GM21423 (cell line): ENCODE measurements around the gene LIPC.

Experiments
- ATAC-seq: cut with Tn5 transposase; IDR thresholded peaks from one replicate; pipeline ENCODE4 v1.9.1; 2021; ENCODE audit warnings: mild to moderate bottlenecking, moderate library complexity; ENCODE audit not compliant: unreplicated experiment

LIPC gene

DNA sequence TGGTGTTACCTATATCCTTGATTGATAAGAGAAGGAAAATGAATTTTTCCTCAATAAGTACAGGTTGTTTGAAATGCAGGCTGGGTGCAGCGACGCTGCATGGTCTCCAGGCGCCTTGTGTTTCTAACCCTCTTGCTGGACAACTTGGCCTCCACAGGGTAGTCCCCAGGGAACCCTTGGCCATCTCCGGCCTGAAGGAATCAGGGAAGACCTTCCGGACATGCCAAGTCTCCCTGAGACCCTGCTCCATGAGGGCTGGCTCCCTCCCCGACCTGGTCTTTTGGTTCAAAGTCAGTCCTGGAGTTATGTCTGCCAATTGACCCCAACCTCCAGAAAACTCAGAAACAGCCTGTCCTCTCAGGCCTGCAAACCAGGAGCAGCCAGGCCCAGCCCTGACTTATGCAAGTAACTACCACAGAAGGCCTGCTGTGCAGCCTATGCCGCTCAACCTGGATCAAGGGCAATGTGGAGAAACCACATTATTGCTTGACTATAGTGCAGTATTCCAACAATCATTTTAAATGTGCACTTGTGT lies 98.3 kb downstream of the LIPC start:
- no peak for ATAC-seq

DNA sequence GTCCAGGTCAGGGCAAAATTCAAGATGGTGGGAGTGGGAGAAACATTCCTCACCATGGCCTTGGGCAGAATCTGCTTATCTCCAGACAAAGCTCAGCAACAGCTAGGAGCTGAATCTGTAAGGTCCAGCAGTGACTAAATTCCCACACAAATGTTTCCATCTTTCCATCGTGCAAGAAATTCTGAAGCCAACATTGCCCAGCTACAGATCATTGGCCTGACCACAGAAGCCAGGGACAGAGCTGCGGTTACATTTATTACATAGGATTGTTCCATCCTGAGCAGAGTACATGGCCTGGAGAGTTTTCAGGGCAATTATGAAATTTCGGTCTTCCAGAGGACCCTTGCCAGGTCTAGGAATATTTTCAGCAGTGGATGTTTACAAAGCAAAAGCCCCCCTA lies 100.3 kb downstream of the LIPC start:
- no peak for ATAC-seq

DNA sequence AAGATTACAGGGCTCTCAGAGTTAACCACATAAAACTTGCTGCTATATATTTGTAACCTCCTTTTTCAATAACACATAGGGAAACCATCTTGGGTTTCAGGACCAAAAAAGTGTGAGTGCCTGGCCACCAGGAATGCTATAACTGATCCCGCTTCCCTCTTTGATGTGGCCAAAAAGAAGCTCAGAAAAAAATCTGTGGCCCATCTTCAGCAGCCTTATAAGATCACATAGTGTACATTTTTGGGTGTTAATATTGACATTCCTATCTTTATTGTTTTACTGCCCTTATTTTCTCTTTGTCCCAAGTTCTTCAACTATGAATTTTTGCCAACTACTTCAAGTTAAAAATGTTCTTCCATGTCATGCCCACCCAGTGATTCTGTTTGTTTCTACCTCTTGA lies 102.8 kb downstream of the LIPC start:
- ATAC-seq = no peak

DNA sequence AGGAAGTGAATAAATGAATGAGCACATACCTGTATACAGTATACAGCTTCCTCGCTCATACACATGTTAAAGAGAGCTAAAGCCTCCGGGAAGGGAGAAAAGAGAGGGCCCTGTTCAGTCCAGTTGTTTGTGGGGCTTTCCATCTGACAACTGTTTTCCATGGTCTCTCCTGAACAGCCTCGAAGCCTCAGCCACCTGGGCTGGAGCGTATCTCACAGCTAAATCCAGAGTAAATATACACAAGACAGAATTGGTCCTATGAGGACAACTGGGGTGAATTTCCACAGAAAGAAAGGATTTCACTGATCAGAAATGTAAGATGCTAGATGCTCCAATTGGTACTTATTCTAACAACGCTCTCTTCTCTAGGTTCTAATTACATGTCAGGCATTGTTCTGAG lies 103.5 kb downstream of the LIPC start:
- ATAC-seq = no peak

DNA sequence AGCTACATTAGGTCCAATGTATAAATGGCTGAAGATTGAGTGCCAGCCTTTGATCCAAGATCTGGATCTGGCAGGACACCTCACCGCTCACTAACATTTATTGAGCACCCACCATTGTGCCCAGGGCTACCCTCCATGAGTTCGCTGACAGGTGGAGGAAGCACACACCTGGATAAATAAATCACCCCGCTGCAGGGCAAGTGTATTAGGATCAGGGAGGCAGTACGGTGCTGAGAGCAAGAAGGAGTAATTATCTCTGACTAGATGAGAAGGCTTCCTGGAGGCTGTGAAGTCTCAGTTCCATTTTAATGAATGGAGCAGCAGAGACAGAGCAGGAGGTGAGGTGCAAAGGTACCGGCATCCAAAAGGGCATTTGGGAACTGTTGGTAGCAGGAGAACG lies 104.1 kb downstream of the LIPC start:
- no peak for ATAC-seq

DNA sequence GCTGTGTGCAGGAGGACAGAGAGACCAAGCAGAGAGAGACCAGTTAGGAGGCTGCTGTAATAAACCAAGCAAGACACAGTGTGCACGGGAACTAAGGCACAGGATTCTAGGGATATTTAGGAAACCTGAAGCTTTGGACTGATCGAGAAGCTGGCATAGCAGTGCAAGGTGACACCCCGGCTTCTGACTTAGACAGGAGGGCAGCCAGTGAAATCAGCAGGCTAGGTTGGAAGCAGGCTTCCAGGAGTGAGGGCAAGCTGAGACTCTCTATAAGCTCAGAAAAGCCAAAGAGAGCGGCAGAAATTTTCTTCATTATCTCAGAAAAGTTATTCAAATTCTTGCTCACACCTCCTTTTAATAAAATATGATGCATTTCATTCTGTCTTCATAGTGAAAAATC lies 104.6 kb downstream of the LIPC start:
- ATAC-seq = no peak

DNA sequence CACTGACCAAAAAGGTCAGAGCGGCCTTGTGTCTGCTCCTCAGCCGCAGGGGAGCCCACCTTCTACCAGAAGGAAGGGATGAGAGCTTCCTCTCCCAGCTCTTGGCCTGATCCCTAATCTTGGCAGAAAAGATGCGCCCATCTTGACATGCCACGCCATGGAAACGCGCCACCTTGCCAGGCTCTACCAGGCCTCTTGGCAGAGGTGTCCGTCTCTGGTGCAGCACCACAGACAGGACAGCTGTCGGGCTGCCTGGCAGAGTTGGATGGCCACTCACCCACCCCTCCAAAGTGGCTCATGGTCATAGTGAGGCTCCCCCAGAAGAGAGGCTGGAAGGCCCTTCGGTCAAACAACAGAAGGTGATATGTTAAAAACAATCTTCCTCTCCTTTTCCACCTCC lies 105.2 kb downstream of the LIPC start:
- no peak for ATAC-seq

DNA sequence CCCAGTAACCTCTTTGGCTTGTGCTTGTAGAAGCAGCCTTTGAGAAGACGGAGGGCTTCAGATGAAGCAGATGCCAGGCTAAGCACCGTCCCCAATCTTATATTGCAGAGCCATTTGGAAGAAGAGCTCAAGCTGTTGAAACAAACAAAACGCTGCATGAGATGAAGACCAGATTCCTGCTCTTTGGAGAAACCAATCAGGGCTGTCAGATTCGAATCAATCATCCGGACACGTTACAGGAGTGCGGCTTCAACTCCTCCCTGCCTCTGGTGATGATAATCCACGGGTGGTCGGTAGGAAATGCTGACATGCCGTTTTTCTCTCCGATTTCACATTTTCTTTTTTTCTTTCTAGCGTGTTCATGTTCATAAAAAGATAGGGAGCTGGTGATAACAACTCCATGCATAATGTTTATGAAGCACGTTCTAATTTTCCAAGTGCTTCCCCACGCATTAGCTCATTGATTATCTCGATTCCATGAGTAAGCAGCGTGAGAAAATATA lies 106.5 kb downstream of the LIPC start:
- ATAC-seq = no peak

DNA sequence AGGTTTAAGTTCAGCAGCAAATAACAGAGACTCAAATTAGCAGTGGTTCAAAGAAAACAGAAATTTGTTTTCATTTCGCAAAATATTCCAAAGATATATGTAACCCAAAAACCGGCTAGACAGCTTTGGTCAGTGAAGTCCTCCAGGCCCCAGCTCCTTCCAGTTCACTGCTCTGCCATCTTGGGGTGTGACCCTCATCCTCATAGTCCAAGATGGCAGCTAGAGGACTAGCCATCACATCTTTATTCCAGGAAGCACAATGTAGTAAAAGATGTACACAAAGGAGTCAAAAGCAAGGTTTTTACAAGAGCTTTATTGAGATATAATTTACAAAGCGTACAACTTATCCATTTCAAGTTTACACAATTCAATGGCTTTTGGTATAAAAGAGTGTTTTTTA lies 107.1 kb downstream of the LIPC start:
- no peak for ATAC-seq

DNA sequence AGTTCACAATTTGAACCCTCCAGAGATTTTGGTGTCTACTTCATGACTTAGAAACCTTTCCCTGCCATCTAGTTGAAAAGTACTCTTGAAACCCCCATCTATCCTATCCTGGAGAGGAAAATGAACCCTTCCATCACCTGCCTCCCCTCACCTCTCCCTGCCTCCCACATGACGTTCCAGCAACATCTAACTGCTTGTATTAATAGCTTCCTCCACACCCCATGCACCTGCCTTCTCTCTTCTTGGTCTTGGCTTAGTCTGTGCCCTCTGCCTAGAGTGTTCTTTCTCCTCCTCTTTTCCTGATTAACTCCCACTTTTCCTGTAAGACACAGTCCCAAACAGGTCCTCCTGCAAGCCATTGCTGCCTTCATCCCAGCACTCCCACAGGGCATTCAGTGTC lies 107.8 kb downstream of the LIPC start:
- ATAC-seq = no peak

DNA sequence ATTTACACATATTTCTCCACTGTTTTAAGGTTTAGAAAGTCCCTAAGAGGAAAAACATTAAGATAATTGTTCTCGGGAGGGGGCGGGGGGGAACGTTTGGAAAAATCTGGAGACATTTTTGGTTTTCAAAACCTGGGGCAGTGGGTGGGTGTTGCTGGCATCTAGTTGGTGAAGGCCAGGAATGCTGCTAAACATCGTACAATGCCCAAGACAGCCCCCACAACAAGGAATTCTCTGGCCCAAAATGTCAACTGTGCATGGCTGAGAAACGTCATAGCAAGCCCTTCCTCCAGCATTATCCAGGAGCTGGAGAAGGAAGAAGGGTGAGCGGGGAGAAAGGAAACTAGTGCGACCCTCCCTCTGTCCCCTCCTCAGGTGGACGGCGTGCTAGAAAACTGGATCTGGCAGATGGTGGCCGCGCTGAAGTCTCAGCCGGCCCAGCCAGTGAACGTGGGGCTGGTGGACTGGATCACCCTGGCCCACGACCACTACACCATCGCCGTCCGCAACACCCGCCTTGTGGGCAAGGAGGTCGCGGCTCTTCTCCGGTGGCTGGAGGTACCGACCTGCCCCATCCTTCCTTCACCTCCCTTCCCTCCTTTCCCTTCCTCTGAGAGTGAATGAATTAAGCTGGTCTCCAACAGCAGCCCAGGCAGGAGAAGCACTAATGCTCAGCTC lies 109.8 kb downstream of the LIPC start:
- ATAC-seq = no peak

DNA sequence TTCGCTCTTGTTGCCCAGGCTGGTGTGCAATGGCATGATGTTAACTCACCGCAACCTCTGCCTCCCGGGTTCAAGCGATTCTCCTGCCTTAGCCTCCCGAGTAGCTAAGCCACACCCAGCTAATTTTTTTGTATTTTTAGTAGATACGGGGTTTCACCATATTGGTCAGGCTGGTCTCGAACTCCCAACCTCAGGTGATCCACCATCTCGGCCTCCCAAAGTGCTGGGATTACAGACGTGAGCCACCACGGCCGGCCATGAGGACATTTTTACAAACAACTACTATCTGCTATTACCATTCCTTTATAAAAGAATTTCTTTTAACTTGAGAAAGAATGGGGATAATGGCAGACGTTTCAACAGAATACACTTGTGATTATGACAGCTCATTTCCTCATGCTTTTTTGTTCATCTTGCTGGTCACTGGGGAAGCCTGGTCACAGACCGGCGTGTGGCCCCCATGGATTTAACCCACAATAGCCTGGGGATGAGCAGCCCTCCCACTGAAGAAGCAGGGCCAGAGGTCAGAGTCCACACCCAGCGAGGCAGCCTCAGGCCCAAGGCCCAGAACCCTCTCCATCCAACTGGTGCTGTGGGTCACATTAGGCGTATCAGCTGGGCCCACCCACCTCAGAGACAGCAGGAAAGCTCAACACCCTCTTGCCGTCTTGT lies 112.0 kb downstream of the LIPC start:
- no peak for ATAC-seq

DNA sequence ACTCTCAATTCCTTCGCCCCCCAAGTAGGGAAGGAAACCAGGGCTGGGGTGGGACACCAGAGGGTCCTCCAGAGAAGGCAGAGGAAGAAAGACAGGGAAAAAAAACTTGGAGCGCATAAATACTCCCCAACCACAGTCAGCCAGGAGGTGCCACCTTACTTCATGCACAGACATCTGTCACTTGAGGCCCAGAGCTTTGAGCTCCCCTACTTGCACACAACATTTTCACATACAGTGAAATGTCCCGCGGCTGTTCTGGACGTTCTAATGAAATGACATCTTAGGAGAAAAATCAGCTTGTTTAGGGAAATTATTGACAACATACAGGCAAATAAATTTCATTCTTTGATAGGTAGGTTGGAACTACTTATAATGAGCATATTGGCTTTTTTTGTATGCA lies 113.0 kb downstream of the LIPC start:
- no peak for ATAC-seq

DNA sequence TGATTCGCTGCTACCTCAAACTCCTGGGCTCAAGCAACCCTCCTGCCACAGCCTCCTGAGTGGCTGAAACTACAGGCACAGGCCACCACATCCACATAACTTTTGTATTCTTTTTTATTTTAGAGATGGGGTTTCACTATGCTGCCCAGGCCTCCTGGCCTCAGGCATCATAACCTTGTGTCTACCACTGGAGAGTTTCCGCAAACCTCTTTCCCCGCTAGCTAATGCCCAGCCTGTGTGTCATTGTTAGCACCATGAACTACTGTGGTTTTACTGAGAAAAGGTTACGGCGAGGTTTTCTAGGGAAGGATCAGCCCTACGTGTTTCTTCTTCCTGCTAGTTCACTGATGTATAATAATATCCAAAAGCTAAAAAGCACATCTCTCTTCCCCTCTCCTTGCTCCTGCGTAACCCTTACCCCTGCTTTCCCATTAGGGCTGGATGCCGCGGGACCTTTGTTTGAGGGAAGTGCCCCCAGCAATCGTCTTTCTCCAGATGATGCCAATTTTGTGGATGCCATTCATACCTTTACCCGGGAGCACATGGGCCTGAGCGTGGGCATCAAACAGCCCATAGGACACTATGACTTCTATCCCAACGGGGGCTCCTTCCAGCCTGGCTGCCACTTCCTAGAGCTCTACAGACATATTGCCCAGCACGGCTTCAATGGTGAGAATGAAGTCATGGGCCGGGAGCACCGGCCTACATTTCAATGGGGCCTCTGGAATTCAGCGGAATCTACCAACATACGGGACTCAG lies 113.7 kb downstream of the LIPC start:
- ATAC-seq = no peak

DNA sequence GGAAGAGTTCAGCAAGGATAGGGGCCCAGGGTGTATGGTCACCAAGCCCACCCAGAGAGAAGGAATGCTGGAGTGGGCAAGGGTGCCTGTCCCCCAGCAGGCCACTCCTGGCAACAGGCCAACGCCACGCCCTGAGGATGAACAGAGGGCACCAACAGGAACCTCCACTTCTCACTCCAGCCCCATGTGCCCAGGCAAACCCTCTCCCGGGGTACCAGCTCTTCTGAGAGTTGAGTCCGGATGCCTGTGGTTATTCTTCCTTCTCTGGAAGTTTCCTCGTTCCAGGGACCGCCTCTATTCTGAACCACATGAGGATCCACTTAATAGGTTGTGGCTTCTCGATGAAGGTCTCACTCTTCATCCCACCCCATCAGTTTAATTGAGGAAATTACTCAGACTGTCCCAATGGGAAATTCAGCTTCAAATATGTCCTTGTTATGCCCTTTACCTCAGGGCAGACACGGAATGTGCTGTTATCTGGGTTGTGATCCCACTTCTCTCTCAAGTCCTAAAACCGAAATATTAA lies 114.3 kb downstream of the LIPC start:
- ATAC-seq = no peak

DNA sequence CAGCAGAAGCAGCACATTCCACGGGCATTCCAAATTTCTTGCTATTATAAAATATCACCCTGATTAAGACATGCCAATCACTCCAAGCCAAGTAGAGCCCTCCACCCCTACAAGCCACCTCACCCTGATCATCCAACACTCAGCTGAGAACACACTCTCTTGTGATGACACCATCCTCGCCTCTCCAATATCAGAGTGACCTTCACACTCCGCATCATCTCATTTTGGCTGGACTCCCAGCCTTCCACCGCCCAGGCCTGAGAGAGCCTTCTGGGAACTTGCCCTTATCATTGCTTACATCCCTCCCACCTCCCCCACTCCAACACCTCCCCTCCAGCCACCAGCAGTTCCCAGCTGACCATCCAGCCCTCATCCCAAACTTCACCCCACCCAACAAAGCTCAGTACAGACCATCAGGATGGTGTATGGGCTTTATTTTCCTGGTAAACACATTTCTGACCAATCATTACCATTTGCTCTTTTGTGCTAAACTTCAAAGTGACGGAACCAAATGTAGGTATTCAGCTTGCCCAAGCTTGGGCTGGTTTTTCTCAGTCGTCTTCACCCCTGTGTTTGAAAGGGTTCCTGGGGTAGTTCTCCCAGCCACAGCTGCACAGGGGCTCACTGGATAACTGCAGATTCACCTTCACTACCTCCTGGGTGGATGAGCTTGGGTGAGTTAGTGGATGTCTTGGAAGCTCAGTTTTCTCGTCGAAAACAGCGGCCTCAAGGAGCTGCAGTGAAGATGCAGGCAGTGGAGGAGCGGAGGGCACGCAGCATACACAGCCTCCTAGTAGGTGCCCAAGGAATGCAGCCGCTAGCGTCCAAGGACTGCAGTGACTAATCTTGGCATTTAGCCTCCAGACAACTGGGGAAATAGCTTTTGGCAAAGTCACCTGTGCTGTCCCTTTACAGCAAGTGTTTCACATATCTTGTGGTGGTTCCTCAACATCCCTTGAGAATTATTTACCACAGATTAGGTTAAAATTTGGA lies 115.1 kb downstream of the LIPC start:
- no peak for ATAC-seq

DNA sequence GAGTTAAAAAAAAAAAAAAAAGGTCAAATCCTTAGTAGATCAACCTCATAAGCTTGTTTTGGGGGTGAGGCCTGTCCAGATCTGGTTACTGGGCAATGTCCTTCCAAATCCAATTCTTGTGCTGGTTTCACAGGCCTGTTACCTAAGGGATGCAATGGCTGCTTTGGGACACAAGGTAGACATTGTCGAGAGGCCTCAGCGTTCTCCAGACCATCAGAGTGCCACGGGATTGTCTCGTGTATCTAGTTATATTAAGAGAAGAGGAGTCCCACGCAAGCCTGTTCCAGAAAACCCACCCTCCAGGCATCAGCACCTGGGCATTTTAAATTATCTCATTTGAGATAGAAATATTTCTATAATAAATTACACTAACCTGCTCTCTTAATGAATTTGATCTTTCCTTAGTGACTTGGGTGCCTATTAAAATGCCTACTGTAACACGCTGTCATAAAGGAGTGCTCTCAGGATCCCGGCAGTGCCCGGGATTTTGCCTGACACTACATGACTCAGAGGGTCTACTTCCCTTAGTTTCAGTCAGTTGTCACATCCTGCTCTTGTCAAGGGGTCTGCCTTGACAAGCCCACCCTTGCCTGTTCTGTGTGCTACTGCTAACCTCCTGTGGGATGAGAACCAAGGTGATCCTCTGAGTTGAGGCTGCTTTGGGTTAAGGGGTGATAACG lies 116.0 kb downstream of the LIPC start:
- no peak for ATAC-seq

DNA sequence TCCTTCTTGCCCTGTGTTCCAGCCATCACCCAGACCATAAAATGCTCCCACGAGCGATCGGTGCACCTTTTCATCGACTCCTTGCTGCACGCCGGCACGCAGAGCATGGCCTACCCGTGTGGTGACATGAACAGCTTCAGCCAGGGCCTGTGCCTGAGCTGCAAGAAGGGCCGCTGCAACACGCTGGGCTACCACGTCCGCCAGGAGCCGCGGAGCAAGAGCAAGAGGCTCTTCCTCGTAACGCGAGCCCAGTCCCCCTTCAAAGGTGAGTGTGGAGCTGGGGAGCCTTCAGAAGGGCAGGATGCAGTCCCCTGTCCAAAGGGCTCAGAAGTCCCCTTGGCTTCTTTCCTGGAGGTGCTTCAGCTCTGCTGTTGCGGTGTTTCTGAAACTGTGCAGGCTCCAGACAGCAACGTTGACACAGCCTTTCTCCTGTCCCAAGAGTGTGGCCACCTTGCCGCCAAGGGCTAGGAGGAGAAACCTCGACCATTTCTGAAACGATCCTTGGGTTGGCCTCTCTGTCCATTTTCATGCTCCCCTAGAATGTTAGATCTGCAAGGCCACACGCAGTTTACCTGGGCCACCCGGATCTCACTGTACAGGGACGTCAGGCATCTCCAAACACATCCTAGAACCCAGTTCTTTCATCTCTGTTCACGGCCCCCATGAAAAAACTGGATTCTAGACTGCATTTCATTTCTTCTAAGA lies 116.7 kb downstream of the LIPC start:
- ATAC-seq = no peak
